Pancreas (tissue), 10 donors: Measurements from ENCODE around the gene SPRR2A. TPM values are rescaled to one million over a fixed set of nuclear protein-coding genes. Genes with fewer than 3 reads are reported as not detected.
"Not testable (repeated sequence)": the region's sequence is repeated elsewhere in the genome, so short reads cannot be mapped to it uniquely, and the experiment has no call there.

Source experiments
- ATAC-seq, 4 donors: fragments of 200-7000 bp; cut with Tn5 transposase; one replicate each; pipeline versions ENCODE4 v1.8.0 to v1.9.1; 2020; ENCODE audit warnings: mild to moderate bottlenecking in 4 of 4, moderate library complexity in 4 of 4
- DNase-seq, 6 donors: peaks; one replicate each; pipeline ENCODE4 v3.0.0-alpha.2; 2020
- FAIRE-seq: peaks from 2 replicates; lab custom pipeline; 2012; peaks lifted over from hg19 to GRCh38; lab: Jason Lieb, UNC
- H3K27ac ChIP-seq, 4 donors: fragments of 200-600 bp; sonication (generic); 1 replicate in 3 of 4; 2 replicates in 1 of 4; pipeline versions ENCODE4 v1.5.0 to v1.8.0; 2020
- H3K27me3 ChIP-seq, 4 donors: fragments of 200-600 bp; one replicate each; pipeline ENCODE4 v1.8.0; 2021
- H3K36me3 ChIP-seq, 3 donors: fragments of 200-600 bp; sonication (generic) in 1 of 3; one replicate each; pipeline versions ENCODE4 v1.5.0 to v1.8.0; 2020 to 2021
- H3K4me1 ChIP-seq, 3 donors: fragments of 200-600 bp; one replicate each; pipeline ENCODE4 v1.8.0; 2021
- H3K4me3 ChIP-seq, 4 donors: fragments of 200-600 bp; sonication (generic) in 2 of 4; one replicate each; pipeline versions ENCODE4 v1.5.0 to v1.8.0; 2020 to 2021
- H3K9me3 ChIP-seq, 4 donors: fragments of 200-600 bp; one replicate each; pipeline ENCODE4 v1.8.0; 2021
- CTCF ChIP-seq, 4 donors: fragments of 200-600 bp; sonication (generic) in 3 of 4; IDR thresholded peaks; one replicate each; pipeline versions ENCODE4 v1.5.0 to v1.8.0; 2021; ENCODE audit warnings: antibody characterized with exemption in 4 of 4
- WGBS, 2 donors: extraction: QIAGEN DNeasy Blood & Tissue Kit; methylation state at CpG; one replicate each; pipeline ENCODE4 v1.1.7; 2013; 5-methylcytosine and 5-hydroxymethylcytosine counted together
- intact Hi-C, 3 donors: fragments of 100-400 bp; cut with DNase I; formaldehyde crosslinking; loops; one replicate each; pipeline versions ENCODE4 v1.11.1 to v1.14.2; 2022
- polyA plus RNA-seq, 2 donors: library from polyadenylated mRNA; stranded (reverse); fragments of 200-250 nt; gene quantifications; one replicate each; pipeline ENCODE4 v1.2.3, GENCODE V29; 2013
- total RNA-seq, 6 donors: library from RNA; stranded (reverse); fragmentation: NEBNext Ultra II Directional in 4 of 6; extraction: Animal tissue kit (Norgen Biotek cat#: 25700) in 4 of 6; gene quantifications; one replicate each; pipeline versions ENCODE4 v1.2.1 to v1.2.4, GENCODE V29; 2021 to 2023
- donor health status: healthy with polysubstance abuse.
- donor health status: DM: no; HTN: no; CAD: no; lungs with moderate emphysema.
- donor health status: DM: no; HTN: no; CAD: no.
- donor health status: control.
- donor health status: control.
- donor health status: Bipolar disorder and iron deficiency.
- donor health status: DM: yes; HTN: yes; CAD: no.
- donor health status: DM: no; HTN: no; CAD: no.
- donor health status: DM: no; HTN: no; CAD: no.
- donor health status: DM: yes; HTN: yes; CAD: no.

SPRR2A gene
- total and polyA plus RNA-seq, 8 donors = 0.68 TPM; not detected in 7

GRCh38 chr1:153058826-153059784 is 1.8 kb upstream of the SPRR2A start:
- peak in 1 of 6 donors; percentile 11 for DNase-seq
- Histone ChIP-seq H3K4me1 (no peaks in the 10 kb centered on the region), H3K4me3 (no peak overlapping the region), H3K27ac (peak overlapping the region in 1 of 4 donors; percentile 12), H3K36me3 (no peaks in the 10 kb centered on the region), H3K9me3 (no peaks in the 10 kb centered on the region), H3K27me3 (no peaks in the 10 kb centered on the region)
- no peak for TF ChIP-seq CTCF (IDR thresholded peaks at IDR 0.05)
- WGBS, 2 donors = 73 to 83% methylated on average over 6 of the region's 6 CpGs
- intact Hi-C loops = no loop called here
- peak; percentile 29 to 82 (median 54) for ATAC-seq
- FAIRE-seq = no peak

- H3K36me3 ChIP-seq = no peaks in the 10 kb centered on the region
- H3K9me3 ChIP-seq = no peaks in the 10 kb centered on the region
- TF ChIP-seq CTCF (IDR thresholded peaks at IDR 0.05) = no peak
- no peaks in the 10 kb centered on the region for H3K4me1 ChIP-seq
- ATAC-seq = no peak
- no peak overlapping the region for H3K27ac ChIP-seq
- H3K4me3 ChIP-seq = no peak overlapping the region
- WGBS, 2 donors = 60 to 63% methylated on average over 2 of the region's 2 CpGs
- intact Hi-C loops = no loop called here
- no peak for DNase-seq
- no peak for FAIRE-seq
- no peaks in the 10 kb centered on the region for H3K27me3 ChIP-seq
Measured at GRCh38 chr1:153058154-153058553, 842 bp upstream of the SPRR2A start.

- H3K4me1 ChIP-seq, H3K36me3 ChIP-seq, FAIRE-seq, intact Hi-C loops, H3K9me3 ChIP-seq, ATAC-seq, H3K27me3 ChIP-seq, H3K4me3 ChIP-seq, DNase-seq, H3K27ac ChIP-seq: not testable (repeated sequence)
- 42 to 54% methylated on average over 3 of the region's 3 CpGs for WGBS, 2 donors
Measured at GRCh38 chr1:153056111-153056510, 1.2 kb downstream of the SPRR2A start.

GRCh38 chr1:153049211-153049610 is 8.1 kb downstream of the SPRR2A start:
- no peaks in the 10 kb centered on the region for H3K9me3 ChIP-seq
- H3K27me3 ChIP-seq = no peaks in the 10 kb centered on the region
- no peaks in the 10 kb centered on the region for H3K36me3 ChIP-seq
- DNase-seq (peak in 1 of 6 donors; percentile 29), ATAC-seq (no peak), FAIRE-seq (no peak)
- H3K4me1 ChIP-seq = no peaks in the 10 kb centered on the region
- TF ChIP-seq CTCF (IDR thresholded peaks at IDR 0.05) = no peak
- 55 to 69% methylated on average over 2 of the region's 2 CpGs for WGBS, 2 donors
- intact Hi-C loops = loop anchor here in 1 of 3 donors (10.0 kb wide), 1 partner anchor 46 kb away; the partner anchor contains the start of gene SPRR2E
- H3K27ac ChIP-seq = no peak overlapping the region
- H3K4me3 ChIP-seq = no peak overlapping the region

- no peaks in the 10 kb centered on the region for H3K36me3 ChIP-seq
- no peaks in the 10 kb centered on the region for H3K4me1 ChIP-seq
- H3K4me3 ChIP-seq = no peak within 1 kb of the TSS
- ATAC-seq (no peak), DNase-seq (no peak), FAIRE-seq (no peak)
- no peaks in the 10 kb centered on the region for H3K9me3 ChIP-seq
- intact Hi-C loops = loop anchor here in 1 of 3 donors (10.0 kb wide), 1 partner anchor 54 kb away; the partner anchor contains the start of gene SPRR2E
- WGBS, 2 donors = 59 to 63% methylated on average over 4 of the region's 4 CpGs
- no peak for TF ChIP-seq CTCF (IDR thresholded peaks at IDR 0.05)
- no peak within 1 kb of the TSS for H3K27ac ChIP-seq
- peaks cover 0 to 3% (median 0%) of the 10 kb centered on the region in 4 donors for H3K27me3 ChIP-seq
Measured at GRCh38 chr1:153040950-153041631, 16.2 kb downstream of the SPRR2A start, which contains the start of gene SPRR2D. Gene SPRR2D, minus strand, starts transcription at chr1:153041120. Its CDS starts 774 bp downstream, at chr1:153040346.
